GM19023 (cell line): ENCODE data around the gene PLEKHA6.

ENCODE experiments used
- ATAC-seq: cut with Tn5 transposase; IDR thresholded peaks from one replicate; pipeline ENCODE4 v1.9.1; 2021; ENCODE audit warnings: mild to moderate bottlenecking, moderate library complexity; ENCODE audit not compliant: unreplicated experiment

PLEKHA6 gene

DNA sequence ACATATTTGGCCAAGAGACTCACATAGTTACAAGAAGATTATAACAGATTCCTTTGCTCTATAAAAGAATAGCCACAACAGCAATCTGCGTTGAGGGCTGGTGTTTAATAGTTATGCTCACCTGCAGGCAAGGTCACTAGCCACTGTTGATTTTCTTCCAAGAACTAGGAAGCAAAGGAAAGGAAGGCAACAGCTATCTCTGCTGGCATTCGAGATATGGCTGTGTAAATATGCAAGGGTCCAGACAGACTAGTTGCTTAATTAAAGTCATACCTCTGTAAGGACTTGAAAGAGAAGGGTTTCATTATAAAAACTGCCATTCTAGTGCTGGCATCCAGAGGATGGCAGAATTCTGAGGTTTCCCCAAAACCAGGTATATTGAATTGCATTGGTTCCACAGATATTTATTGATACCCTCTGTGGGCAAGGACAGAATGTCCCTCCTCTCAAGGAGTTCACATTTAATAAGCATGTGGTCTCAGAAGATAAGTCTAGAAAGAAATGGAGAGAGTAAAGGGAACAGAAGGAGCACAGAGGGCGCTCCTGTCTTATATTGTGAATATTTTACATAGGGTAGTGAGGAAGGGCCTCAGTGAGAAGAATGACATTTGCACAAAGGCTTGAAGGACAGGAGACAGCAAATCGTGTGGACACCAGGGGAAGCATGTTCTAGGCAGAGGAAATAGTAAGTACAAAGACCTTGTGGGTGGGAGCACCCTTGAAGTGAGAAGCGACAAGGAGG, 23.6 kb upstream of the PLEKHA6 start:
- ATAC-seq = no peak

DNA sequence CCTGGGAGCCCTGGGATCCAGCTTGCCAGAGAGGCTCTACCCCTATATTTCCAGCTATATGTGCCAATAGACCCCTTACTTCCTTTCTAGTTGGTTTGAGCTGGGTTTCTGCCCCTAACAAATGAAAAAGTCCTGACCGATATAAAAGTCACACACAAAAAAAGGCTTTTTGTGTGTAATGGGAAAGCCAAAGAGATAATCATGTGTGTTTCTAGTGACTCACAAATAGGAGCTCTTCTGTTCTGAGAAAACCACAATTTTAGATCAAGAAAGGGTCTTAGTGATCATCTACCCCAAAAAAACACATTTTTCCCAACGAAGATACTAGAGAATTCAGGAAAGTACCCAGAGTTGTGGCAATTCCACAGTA, 23.0 kb upstream of the PLEKHA6 start:
- ATAC-seq = no peak

DNA sequence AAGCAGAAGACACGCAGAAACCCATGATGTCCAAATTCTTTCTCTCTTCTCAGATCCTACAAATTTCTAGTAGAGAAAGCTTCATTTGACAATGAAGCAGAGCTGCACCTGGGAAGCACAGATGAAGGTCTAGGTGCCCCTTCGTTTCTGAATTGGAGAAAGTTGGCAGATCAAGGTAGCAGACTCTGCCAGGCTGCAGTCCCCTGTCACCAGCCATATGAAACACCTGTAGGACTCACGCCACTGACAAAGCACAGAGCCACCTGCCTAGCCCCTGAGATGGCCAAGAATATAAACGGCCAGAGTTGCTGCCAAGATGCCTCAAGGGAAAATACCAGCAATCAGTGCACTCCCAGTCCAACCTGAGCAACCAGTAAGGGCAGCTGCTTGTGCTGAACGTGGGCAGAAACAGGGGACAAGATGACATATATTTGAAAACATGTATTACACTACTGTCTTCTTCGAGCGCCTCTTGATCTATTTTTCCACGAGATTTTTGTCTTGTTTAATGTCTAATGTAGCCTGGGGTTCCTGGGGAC, 20.6 kb upstream of the PLEKHA6 start:
- ATAC-seq = no peak

DNA sequence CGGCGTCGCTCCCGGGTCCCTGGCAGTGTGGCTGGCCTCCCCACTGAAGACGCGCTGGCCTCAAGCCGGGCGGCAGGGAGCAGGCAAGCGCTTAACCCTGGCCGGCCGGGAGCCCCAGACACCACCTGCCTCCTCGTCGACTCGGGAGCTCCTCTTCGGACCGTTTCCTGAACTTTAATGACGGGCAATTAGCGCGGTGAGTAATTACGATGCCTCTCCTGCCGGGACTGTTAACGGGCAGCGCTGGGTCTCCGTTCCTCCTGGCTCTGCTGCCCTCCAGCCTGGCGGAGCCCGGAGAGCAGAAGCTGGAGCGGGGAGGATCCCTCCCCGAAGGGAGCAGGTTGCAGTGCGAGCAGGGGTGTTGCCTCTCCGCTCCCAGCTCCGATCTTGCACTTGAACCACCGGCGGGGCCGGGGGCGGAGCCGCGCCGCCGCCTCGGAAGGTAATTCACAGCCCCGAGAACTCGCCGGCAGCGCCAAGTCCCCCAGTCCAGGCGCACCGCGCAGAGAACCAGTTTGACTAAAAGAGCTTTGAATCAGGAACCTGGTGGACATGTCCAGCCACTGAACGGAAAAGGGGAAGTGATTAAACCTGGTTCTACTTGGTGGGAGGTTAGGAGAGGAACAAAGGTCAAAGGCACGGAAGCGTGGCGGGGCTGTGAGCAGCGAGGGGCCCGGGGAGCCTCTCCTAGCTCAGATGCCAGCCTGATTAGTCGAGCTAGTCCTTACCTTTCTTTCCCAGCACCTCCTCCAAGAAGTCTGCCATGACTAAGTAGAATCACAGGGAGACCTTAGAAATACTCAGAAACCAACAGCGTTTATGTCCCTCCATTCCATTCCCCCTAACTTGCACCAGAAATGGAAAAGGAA, 18.3 kb upstream of the PLEKHA6 start:
- ATAC-seq = peak; percentile 70

DNA sequence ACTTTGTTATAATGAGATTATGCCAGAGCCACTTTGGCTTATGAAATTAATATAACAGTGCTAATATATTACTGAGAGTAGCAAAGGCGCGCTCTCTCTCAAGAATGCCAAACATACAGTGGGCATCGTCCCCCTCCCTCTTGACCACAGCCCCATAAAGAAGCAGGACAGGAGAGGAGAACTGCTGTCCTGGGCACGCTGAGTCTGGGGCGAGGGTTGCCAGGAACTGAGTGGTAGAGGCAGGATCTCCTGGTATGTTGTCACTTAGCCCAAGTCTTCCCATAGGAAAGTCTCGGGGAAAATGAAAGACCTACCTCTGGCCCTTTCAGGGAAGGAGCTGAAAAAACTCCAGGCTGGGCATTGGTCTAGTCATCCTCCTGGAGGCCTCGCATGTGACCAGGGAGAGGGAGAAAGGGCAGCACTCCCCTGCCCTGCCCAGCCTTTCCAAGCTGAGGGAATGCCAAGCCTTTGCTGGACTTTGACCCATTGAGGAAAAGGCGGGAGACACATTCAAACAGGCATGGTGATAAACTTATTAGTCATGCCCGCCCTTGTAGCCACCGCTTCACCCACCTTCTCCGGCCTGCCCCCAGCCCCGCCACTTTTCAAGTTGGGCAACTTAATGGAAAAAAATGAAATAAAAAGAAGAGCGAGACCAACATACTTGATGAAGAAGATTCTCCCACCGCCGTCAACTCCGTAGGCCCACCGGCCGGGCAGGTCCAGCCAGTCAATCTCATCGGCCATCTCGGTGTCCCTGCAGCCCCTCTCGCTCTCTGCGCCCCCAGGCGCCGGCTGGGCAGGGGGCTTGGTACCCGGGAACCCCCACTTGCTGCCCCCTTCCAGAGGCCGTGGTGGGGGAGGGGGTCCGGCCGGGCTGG, 17.4 kb upstream of the PLEKHA6 start:
- no peak for ATAC-seq

DNA sequence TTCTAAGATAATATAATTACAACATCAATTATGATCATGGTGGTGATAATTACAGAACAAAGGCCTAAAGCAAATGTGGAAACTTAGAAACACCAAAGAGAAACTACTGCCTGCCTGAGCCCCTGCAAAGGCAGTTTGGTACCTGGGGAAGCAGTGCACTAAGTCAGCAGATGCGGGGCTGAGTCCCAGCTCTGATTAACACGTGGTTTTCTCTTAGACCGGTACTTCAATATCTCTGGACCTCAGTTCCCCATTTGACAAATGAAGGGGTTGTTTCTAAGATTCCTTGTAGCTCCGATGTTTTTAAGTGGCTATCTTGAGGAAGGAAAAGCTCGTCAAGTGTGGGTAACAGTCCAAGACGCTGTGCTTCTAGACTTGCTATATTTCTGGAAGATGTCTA, 16.7 kb upstream of the PLEKHA6 start:
- ATAC-seq = no peak

DNA sequence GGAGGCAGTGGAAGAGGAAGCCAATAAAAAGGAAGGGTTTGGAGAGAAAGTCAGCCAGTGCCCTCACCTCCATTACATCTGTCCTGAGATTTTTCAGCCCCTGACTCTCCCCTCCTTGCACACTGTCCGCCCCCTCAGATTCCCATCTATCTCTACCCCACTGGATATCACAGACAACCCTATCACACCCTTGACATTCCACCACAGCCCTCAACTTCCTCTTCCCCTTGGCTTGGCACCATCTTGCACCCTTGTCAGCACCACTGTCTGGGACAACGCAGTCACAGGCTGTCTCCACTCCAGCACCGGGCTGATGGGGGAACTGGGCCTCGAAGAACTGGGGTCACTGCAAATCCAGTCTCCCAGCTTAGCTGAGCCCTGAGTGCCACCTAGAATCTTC, 14.2 kb upstream of the PLEKHA6 start:
- ATAC-seq = no peak

DNA sequence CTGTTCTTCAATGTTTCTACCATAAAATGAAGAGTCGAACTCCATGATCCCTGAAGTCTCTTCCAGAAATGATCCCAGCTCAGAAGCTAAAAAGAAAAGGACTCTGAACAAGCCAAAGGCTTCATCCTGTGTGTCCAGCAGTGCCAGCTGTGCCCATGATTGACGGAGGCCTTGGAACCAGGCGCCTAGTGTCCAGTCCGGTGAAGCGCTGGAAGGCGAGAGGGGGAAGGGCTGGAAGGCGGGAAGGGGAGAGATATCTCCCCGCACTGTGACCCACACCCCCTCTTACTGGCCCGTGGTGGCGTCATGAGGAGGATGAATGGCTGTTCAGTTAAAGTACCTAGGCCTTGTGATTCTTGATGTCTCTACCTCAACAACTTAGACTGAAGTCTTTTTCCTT, 10.4 kb upstream of the PLEKHA6 start:
- no peak for ATAC-seq

DNA sequence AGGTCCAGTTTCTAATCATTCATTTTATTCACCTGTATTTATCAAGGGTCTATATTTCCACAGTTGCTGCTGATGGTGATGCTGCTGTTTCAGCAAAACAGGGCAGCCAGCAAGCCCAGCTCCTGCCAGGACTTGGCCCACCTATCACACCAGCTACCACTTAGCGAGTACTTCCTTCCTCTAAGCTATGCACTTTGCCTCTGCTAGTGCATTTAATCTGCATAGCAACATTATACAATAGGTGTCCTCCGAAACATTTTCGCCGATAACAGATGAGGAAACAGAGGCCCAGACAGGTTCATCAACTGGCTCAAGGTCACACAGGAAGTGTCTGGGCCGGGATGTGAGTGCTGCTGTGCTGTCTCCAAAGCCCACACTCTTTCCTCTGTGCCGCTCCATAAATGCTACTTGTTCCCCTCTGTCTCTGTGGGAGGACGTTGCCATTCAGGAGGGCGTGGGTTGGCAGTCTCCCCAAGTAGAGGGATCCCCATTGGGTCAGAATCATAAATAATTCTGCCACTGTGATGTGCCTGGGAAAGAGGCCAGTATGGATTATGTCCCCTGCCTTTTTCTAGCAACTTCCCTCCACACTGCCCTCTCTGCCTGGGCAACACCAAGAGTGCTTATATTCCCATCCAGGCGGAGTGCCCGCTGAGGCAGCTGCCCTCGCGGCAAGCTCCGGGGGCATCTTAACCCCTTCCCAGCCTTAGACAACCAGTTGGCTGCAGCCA, 9.4 kb upstream of the PLEKHA6 start:
- no peak for ATAC-seq

DNA sequence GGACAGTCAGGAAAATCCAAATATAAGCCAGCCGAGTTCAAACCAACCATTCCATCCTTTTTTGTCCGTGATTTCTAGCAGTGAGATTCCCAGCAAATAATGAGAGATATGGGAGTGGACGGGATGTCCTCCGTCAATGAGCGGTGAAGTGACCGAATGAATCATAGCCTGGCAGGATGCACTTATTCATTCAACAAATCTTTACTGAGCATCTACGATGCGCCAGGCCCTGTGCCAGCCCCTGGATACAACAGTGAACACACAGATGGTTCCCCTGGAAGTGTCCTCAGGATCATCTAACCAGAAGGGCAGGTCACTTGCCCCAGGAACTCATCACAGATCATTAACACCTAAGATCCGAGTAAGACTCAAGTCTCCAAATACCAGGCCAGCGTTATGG, 8.2 kb upstream of the PLEKHA6 start:
- no peak for ATAC-seq

DNA sequence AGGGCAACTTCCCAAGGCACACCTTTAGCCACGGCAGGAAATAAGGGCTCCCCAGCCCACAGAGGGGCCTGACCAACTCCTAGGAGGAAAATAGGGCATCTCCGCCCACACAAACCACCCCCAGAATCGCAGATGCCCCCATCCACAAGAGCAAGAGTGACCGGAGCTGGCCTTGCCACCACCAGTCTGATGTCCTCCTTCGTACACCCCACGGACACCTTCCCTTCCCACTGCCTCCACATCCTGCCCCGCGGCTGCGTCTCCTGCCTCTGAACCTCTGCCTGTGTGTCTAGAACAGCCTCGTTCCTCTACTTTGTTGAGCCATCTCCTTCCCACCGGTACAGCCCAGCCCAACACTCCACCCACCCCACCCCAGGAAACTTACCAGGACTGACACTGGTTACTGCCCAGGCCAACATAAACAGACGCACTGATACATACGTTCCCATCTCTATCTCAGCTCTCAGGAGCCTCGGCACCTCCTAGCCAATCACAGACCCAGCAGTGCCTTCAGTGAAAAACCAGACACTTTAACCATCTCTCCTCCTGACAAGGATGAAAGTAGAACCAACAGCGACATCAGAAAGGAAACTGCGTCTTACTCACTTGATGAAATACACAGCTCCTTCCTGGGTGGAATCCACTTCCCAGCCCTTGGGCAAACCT, 7.6 kb upstream of the PLEKHA6 start:
- ATAC-seq = no peak

DNA sequence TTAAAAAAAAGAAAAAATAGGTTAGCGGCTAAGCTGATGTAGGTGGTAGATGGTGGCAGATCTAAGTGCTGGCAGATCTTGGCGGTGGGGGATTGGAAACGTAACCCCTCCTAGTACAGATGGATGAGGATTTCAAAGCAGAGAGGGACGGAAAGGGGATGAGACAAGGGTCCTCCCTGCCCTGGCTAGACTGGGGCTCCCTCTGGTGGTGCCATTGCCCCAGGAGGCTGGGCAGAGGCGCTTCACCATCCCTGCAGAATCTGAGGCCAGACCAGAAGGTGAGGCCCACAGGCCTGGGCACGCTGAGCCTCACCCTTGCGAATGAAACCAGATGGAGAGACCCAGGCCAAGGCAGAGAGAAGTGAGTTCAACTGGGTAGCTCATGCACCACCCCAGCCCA, 7.0 kb upstream of the PLEKHA6 start:
- ATAC-seq = no peak

DNA sequence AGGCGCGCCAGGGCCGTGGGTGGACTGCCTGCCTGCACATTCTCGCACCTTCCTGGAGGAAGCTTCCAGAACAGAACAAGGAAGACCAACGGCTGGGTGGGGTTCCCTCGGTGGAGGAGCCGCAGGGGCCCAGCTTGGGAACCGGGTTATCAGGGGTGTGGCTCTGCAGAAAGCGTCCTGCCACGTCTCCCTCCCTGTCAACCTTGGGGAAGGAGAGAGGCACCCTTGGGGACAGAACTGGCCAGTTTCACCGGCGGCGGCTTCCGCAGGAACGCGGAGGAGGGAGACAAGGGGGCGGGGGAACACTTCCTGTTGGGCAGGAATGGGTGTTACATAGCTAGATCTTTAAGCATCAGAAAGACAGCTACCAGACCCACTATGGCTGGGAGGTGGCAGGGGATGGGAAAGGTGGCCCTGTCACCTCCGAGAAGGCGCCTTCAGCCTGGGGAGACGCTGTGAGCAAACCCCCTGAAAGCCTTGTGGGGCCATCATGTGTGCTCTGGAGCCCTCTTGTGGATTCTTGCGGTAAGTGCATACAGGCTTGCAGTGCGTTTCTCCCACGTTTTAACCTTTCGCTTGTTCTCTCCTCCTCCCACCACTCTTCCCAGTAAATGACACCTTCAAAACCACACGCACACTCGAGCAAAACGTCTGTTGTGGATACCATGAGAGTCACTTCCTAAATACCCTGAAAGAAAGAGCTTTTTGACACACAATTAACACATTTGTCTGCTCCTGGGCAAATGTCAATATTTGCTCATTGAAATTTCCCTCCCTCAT, 3.8 kb upstream of the PLEKHA6 start:
- no peak for ATAC-seq

DNA sequence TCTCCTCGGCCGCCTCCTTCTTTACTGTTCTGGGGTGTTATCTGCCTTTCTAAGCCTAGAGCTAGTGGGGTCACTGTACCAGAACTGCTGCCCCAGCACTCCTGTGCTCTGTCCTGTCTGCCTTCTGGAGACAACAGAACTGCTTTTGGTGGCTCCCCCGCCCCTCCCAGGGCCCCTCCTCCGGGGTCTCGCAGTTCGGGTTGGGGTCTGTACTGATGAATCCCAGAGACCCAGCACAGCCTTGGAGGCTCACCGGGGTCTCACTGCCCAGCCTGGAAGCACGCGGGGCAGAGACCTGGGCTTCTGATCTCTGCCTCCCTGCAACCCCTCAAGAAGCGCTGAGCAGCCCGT, 3.2 kb upstream of the PLEKHA6 start:
- ATAC-seq = no peak

DNA sequence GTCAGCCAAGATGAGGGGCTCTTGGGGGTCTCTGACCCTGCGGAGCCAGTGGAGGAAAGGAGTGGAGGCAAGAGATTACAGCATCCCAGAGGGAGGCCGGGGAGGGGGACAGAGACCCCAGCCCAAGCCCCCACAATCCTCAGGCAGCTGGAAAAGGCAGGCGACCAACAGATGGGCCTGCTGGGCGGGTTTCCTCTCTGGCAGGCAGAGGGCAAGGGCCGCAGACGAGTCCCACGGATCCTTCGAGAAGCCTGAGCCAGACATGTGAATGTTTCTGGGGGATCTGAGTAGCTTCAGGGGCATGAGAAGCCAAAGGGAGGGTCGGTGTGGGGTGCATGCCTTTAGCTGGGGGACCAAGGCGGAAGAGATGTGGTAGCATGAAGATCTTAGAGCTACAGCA, 2.1 kb upstream of the PLEKHA6 start:
- no peak for ATAC-seq

DNA sequence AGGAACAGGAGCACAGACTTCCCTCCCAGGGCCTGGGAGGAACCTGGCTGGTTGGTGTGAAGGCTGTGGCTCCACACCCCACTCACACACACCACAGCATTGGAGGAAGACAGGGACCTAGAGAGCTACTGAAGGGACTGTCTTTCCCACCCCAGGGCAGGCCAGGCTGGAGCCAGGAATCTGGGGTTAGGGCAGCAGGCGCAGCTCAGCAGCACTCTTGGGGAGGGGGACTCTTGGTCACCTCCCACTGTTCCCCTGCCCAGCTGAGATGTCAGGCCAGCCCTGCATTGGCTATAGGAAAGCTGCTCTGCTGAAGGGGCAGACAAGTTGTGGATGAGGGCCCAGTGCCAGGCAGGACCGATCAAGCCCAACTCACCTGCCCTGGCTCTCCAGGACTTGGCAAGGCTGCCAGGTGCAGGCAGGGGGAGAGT, 1.6 kb upstream of the PLEKHA6 start:
- no peak for ATAC-seq

DNA sequence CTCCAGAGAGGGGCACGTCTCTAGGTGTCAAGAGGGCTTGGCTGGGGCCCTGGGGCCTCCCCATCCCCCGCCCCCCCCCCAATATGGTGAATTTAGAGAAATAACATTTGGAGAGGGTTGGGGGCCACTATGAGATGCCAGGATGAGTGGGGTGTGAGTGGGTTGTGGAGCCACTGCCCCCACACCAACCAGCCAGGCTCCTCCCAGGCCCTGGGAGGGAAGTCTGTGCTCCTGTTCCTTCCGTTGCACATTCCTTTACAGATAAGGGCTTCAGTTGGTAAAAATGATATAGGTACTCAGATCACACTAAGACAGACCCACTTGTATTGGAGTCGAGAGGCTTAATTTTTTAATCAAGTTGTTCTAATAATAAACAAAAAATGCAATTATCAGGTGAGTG, 585 bp upstream of the PLEKHA6 start:
- no peak for ATAC-seq

DNA sequence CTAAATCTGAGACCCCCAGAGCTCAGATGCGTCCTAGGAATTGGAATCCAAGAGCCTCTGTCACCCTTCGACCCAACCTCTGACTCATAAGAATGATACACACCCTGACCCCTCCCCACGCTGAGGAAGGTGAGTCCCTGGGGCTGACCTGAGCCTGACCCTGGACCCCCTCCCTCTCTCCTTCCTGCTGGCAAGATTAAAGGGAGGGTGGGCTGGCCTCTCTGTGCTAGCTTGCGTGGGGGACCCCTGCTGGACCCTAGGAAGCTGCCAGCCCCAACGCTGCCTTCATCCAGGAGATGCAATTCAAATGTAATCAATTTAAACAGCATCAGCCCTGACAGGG, 627 bp downstream of the PLEKHA6 start:
- ATAC-seq = no peak

DNA sequence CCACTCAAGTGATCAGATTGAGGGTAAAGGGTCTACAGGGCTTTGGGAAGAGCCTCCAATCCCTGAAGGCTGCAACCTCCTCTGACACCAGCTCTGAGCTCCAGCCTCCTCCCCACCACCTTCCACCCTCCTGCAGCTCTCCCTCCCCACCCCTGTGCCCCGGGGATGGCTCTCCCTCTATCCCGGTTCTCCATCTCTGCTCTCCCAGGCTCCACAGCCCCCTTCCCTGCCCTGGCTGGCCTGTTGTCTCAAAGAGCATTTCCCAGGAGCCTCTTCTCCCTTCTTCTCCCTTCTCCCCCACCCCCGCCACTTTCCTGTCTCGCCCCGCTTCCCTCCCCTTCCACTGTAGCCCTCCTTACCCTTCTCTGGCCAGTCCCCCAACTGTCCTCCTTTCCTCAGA, 1.1 kb downstream of the PLEKHA6 start:
- no peak for ATAC-seq
